ENCODE measurements around the gene ATIC.

ATIC gene

GRCh38 chr2:215280326-215280725 is 31.5 kb upstream of the ATIC start:
- DNase-seq = no peak
- no peak for TF ChIP-seq CTCF (IDR thresholded peaks at IDR 0.05)
- Histone ChIP-seq H3K4me1 (no peaks in the 10 kb centered on the region), H3K9me3 (no peaks in the 10 kb centered on the region), H3K27ac (no peak overlapping the region), H3K4me3 (no peak overlapping the region), H3K36me3 (no peaks in the 10 kb centered on the region), H3K27me3 (no peaks in the 10 kb centered on the region)
- intact Hi-C loops (cut with DNase I; ENCODE audit: low total_unique reads) = no loop called here

- no peak overlapping the region for H3K27ac ChIP-seq
- H3K4me1 ChIP-seq = no peaks in the 10 kb centered on the region
- H3K27me3 ChIP-seq = no peaks in the 10 kb centered on the region
- H3K4me3 ChIP-seq = no peak overlapping the region
- intact Hi-C loops (cut with DNase I; ENCODE audit: low total_unique reads) = no loop called here
- H3K36me3 ChIP-seq = no peaks in the 10 kb centered on the region
- no peak for TF ChIP-seq CTCF (IDR thresholded peaks at IDR 0.05)
- DNase-seq = no peak
- H3K9me3 ChIP-seq = no peaks in the 10 kb centered on the region
These were observed 28.6 kb upstream of the ATIC start for GRCh38 chr2:215283221-215283620.

- Histone ChIP-seq H3K4me1 (peaks cover 0 to 4% (median 0%) of the 10 kb centered on the region in 4 donors), H3K36me3 (no peaks in the 10 kb centered on the region), H3K9me3 (no peaks in the 10 kb centered on the region), H3K27ac (no peak overlapping the region), H3K4me3 (no peak overlapping the region), H3K27me3 (no peaks in the 10 kb centered on the region)
- no peak for TF ChIP-seq CTCF (IDR thresholded peaks at IDR 0.05)
- DNase-seq = no peak
- intact Hi-C loops (cut with DNase I; ENCODE audit: low total_unique reads) = no loop called here
These were observed 25.6 kb upstream of the ATIC start for GRCh38 chr2:215286309-215286708.

GRCh38 chr2:215288112-215288815 is 23.6 kb upstream of the ATIC start:
- peaks cover 0 to 4% (median 0%) of the 10 kb centered on the region in 4 donors for H3K4me1 ChIP-seq
- H3K36me3 ChIP-seq = no peaks in the 10 kb centered on the region
- DNase-seq = no peak
- no peaks in the 10 kb centered on the region for H3K27me3 ChIP-seq
- no peak overlapping the region for H3K4me3 ChIP-seq
- intact Hi-C loops (cut with DNase I; ENCODE audit: low total_unique reads) = no loop called here
- H3K9me3 ChIP-seq = no peaks in the 10 kb centered on the region
- H3K27ac ChIP-seq = no peak overlapping the region
- no peak for TF ChIP-seq CTCF (IDR thresholded peaks at IDR 0.05)

- Histone ChIP-seq H3K36me3 (no peaks in the 10 kb centered on the region), H3K27ac (no peak overlapping the region), H3K9me3 (no peaks in the 10 kb centered on the region), H3K4me1 (peaks cover 0 to 4% (median 1%) of the 10 kb centered on the region in 4 donors), H3K4me3 (no peak overlapping the region), H3K27me3 (no peaks in the 10 kb centered on the region)
- TF ChIP-seq CTCF (IDR thresholded peaks at IDR 0.05) = no peak
- no peak for DNase-seq
- intact Hi-C loops (cut with DNase I; ENCODE audit: low total_unique reads) = no loop called here
These were observed 20.8 kb upstream of the ATIC start for GRCh38 chr2:215290980-215291599.
